ENCODE results near the gene PTPRN. TPM values are rescaled to one million over a fixed set of nuclear protein-coding genes. Genes with fewer than 3 reads are reported as not detected.

PTPRN gene
- total RNA-seq, 2 experiments from 2014 or later, result not detected

DNA sequence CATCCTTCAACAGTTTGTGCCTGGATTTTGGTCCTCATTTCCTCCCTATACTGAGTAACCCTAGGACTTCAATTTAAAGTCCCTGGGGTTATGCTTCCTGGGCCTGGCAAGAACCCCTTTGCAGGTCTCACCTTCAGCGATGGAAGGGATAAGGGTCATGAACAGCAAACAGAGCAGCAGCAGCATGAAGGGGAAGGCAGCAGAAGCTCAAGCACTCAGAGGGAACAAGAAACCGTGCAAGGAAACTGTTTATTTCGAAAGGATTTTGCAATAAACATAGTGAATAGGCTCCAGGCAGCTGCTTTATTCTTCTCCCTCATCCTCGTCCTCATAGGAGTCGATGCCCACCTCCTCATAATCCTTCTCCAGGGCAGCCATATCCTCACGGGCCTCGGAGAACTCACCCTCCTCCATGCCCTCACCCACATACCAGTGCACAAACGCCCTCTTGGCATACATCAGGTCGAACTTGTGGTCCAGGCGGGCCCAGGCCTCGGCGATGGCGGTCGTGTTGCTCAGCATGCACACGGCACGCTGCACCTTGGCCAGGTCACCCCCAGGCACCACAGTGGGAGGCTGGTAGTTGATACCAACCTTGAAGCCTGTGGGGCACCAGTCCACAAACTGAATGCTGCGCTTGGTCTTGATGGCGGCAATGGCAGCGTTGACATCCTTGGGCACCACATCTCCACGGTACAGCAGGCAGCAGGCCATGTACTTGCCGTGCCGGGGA is 59.0 kb downstream of the PTPRN start:
- H3K27me3 Mint-ChIP-seq, result no peaks in the 10 kb centered on the region
- CTCF ChIA-PET, result interaction anchor here (1.1 to 3.8 kb wide), 6 partner anchors 27 to 374 kb away, joined by 3 to 30 read pairs (median 6); partner anchors contain the start of gene DNAJB2
- peaks cover 75% of the 10 kb centered on the region for H3K36me3 Mint-ChIP-seq (ENCODE audit: low read depth)
- peak overlapping the region; percentile 52 for H3K4me3 ChIP-seq (ENCODE audit: low read length)
- H3K9me3 ChIP-seq (ENCODE audit: control insufficient read depth in 1 of 2, insufficient read depth in 1 of 2, low read length in 2 of 2), result no peaks in the 10 kb centered on the region
- H3K27ac Mint-ChIP-seq, result peak overlapping the region; percentile 96
- peaks cover 44% of the 10 kb centered on the region for H3K36me3 ChIP-seq (ENCODE audit: insufficient read depth, low read length)
- DNase-seq (peak in 1 of 14 experiments; percentile 22), ATAC-seq (ENCODE audit: poor library complexity) (no peak)
- POLR2A ChIA-PET, result interaction anchor here (0.6 to 10.1 kb wide), 17 partner anchors 11 to 248 kb away, joined by 3 to 202 read pairs (median 5); partner anchors contain the start of genes ABCB6, ANKZF1, ATG9A and CNPPD1
- no peaks in the 10 kb centered on the region for H3K9me3 Mint-ChIP-seq
- H3K27ac ChIP-seq (ENCODE audit: low read depth in 1 of 2, low read length in 2 of 2), result peak overlapping the region; percentile 46 to 61
- H3K4me3 Mint-ChIP-seq, result peak overlapping the region; percentile 88
- H3K4me1 Mint-ChIP-seq (ENCODE audit: low read depth), result peaks cover 78% of the 10 kb centered on the region
- intact Hi-C loops (cut with DNase I, micrococcal nuclease), result loop anchor here (5.0 to 10.0 kb wide), 2 partner anchors 33 to 685 kb away; partner anchors contain the start of genes ABCB6 (in 2 of the 2), CNOT9 (in 1 of the 2) and USP37 (in 1 of the 2)
- H3K27me3 ChIP-seq (ENCODE audit: control insufficient read depth in 1 of 2, insufficient read depth in 2 of 2, low read length in 2 of 2), result no peaks in the 10 kb centered on the region
- TF ChIP-seq, protein P1, sequence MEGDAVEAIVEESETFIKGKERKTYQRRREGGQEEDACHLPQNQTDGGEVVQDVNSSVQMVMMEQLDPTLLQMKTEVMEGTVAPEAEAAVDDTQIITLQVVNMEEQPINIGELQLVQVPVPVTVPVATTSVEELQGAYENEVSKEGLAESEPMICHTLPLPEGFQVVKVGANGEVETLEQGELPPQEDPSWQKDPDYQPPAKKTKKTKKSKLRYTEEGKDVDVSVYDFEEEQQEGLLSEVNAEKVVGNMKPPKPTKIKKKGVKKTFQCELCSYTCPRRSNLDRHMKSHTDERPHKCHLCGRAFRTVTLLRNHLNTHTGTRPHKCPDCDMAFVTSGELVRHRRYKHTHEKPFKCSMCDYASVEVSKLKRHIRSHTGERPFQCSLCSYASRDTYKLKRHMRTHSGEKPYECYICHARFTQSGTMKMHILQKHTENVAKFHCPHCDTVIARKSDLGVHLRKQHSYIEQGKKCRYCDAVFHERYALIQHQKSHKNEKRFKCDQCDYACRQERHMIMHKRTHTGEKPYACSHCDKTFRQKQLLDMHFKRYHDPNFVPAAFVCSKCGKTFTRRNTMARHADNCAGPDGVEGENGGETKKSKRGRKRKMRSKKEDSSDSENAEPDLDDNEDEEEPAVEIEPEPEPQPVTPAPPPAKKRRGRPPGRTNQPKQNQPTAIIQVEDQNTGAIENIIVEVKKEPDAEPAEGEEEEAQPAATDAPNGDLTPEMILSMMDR (IDR thresholded peaks at IDR 0.05), result no peak
- peaks cover 83% of the 10 kb centered on the region for H3K4me1 ChIP-seq (ENCODE audit: insufficient read depth, low read length)

DNA sequence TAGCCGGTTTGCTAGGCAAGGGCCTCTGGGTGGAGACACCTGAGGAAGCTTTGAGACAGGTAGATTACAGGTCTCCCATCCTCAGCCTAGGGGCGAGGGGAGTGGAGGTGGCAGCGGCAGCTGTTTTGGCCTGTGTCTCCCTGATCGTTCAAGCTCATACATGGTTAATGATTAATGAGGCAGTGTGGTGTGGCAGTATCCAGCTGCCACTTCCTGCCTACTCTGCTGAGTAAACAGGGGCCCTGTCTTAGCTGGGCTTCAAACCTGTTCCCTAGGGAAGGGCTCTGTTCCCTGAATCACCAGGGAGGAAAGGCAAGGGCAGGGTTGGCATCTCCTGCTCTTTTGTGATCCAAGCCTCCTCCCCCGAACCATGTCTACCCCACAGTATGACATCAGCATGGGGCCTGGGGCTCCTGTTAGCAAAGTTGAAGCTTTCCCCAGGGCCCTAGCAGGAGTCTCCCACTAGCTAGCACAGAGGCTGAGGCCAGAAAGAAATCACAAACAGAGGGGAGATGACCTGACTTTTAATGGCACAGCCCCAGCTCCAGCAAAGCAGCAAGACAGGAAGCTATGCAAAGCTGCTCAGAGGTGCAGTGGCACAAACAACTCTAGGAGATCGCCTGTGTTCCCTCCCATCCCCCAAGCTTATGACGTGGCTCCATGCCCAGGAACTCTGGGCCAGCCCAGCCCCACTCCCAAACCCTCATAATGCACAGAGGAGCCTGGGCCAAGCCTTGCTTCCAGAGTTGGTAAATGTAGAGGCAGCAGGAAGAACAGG is 59.8 kb downstream of the PTPRN start:
- no peaks in the 10 kb centered on the region for H3K27me3 Mint-ChIP-seq
- CTCF ChIA-PET, result interaction anchor here (1.0 to 3.8 kb wide), 8 partner anchors 19 to 373 kb away, joined by 3 to 30 read pairs (median 5); partner anchors contain the start of genes ANKZF1, ATG9A, DNAJB2 and NHEJ1
- ATAC-seq (ENCODE audit: poor library complexity), result peak; percentile 7

More for the DNA sequence above, 59.8 kb downstream of the PTPRN start:
- peak overlapping the region; percentile 96 for H3K27ac Mint-ChIP-seq
- peak overlapping the region; percentile 52 for H3K4me3 ChIP-seq (ENCODE audit: low read length)
- H3K4me1 ChIP-seq (ENCODE audit: insufficient read depth, low read length), result peaks cover 83% of the 10 kb centered on the region
- POLR2A ChIA-PET, result interaction anchor here (0.6 to 10.1 kb wide), 20 partner anchors 11 to 249 kb away, joined by 3 to 202 read pairs (median 5); partner anchors contain the start of genes ABCB6, ANKZF1, ATG9A and CNPPD1
- TF ChIP-seq, protein P1 (IDR thresholded peaks at IDR 0.05), result no peak
- peaks cover 69% of the 10 kb centered on the region for H3K36me3 Mint-ChIP-seq (ENCODE audit: low read depth)
- H3K9me3 Mint-ChIP-seq, result no peaks in the 10 kb centered on the region
- peak overlapping the region; percentile 88 for H3K4me3 Mint-ChIP-seq
- intact Hi-C loops (cut with DNase I, micrococcal nuclease), result loop anchor here in 1 of 2 experiments (1.0 to 5.0 kb wide), 2 partner anchors 20 to 72 kb away; partner anchors contain the start of genes ANKZF1, ATG9A, CNPPD1 and RETREG2
- H3K36me3 ChIP-seq (ENCODE audit: insufficient read depth, low read length), result peaks cover 44% of the 10 kb centered on the region
- no peaks in the 10 kb centered on the region for H3K27me3 ChIP-seq (ENCODE audit: control insufficient read depth in 1 of 2, insufficient read depth in 2 of 2, low read length in 2 of 2)
- peak overlapping the region; percentile 61 to 98 for H3K27ac ChIP-seq (ENCODE audit: low read depth in 1 of 2, low read length in 2 of 2)
- H3K4me1 Mint-ChIP-seq (ENCODE audit: low read depth), result peaks cover 79% of the 10 kb centered on the region
- H3K9me3 ChIP-seq (ENCODE audit: control insufficient read depth in 1 of 2, insufficient read depth in 1 of 2, low read length in 2 of 2), result no peaks in the 10 kb centered on the region
- DNase-seq, result peak in 13 of 14 experiments; percentile 34 to 85 (median 66)

All from CD4-positive, alpha-beta T cell (primary cell).